ENCODE results near the gene BTBD16.

BTBD16 gene

GRCh38 chr10:122281018-122281626 lies 10.0 kb downstream of the BTBD16 start:
- ChIA-PET POLR2A (no interaction called here), CTCF (no interaction called here)
- no peak for DNase-seq (ENCODE audit: extremely low spot score)
- TF ChIP-seq FOXA1 (IDR thresholded peaks at IDR 0.05), result no peak
- no peak for TF ChIP-seq ZNF384 (IDR thresholded peaks at IDR 0.05)
- no peak for TF ChIP-seq SP1 (IDR thresholded peaks at IDR 0.05)
- no peak for TF ChIP-seq L3MBTL2 (conservative IDR thresholded peaks at IDR 0.05)
- no peak for TF ChIP-seq ARNT (IDR thresholded peaks at IDR 0.05)
- TF ChIP-seq TARDBP (IDR thresholded peaks at IDR 0.05), result no peak
- TF ChIP-seq LEF1 (IDR thresholded peaks at IDR 0.05; ENCODE audit: borderline replicate concordance), result no peak
- TF ChIP-seq SUZ12 (IDR thresholded peaks at IDR 0.05), result no peak
- no peak for TF ChIP-seq BHLHE40 (IDR thresholded peaks at IDR 0.05; ENCODE audit: borderline replicate concordance)
- no peak for TF ChIP-seq NFRKB (IDR thresholded peaks at IDR 0.05)
- TF ChIP-seq, protein P1, sequence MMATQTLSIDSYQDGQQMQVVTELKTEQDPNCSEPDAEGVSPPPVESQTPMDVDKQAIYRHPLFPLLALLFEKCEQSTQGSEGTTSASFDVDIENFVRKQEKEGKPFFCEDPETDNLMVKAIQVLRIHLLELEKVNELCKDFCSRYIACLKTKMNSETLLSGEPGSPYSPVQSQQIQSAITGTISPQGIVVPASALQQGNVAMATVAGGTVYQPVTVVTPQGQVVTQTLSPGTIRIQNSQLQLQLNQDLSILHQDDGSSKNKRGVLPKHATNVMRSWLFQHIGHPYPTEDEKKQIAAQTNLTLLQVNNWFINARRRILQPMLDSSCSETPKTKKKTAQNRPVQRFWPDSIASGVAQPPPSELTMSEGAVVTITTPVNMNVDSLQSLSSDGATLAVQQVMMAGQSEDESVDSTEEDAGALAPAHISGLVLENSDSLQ (IDR thresholded peaks at IDR 0.05), result no peak
- TF ChIP-seq CTBP1 (IDR thresholded peaks at IDR 0.05; ENCODE audit: borderline replicate concordance), result no peak
- TF ChIP-seq ELF4 (IDR thresholded peaks at IDR 0.05), result no peak
- TF ChIP-seq FOXK2 (IDR thresholded peaks at IDR 0.05), result no peak
- no peak for TF ChIP-seq HDGF (IDR thresholded peaks at IDR 0.05; ENCODE audit: borderline replicate concordance)
- TF ChIP-seq FOXM1 (IDR thresholded peaks at IDR 0.05; ENCODE audit: borderline replicate concordance), result no peak

GRCh38 chr10:122281751-122282150 lies 10.7 kb downstream of the BTBD16 start:
- ChIA-PET CTCF (no interaction called here), POLR2A (no interaction called here)
- no peak for TF ChIP-seq FOXA1 (IDR thresholded peaks at IDR 0.05)
- no peak for TF ChIP-seq BHLHE40 (IDR thresholded peaks at IDR 0.05; ENCODE audit: borderline replicate concordance)
- TF ChIP-seq ELF4 (IDR thresholded peaks at IDR 0.05), result no peak
- TF ChIP-seq ZNF384 (IDR thresholded peaks at IDR 0.05), result no peak
- TF ChIP-seq, protein P1 (IDR thresholded peaks at IDR 0.05), result no peak
- TF ChIP-seq CTBP1 (IDR thresholded peaks at IDR 0.05; ENCODE audit: borderline replicate concordance), result no peak
- DNase-seq (ENCODE audit: extremely low spot score), result no peak

DNA sequence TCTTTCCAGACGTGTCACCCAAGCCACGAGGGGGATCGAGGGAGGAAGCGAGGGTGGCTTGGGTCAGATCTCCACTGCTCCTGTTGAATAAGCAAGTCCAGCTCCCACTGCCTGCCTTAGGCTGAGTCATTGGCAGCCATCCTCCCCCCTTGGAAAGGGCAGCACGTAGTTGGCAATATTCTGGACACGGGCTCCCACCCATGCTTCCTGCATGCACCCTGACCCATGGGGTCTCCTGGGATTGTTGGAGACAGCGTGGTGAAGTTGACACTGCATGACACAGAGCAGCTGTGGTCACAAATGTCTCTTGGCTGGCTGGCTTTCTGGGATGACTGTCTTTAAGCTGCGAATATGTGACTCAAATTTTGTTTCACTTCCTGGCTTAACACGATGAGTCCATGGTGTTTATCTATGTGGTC lies 11.2 kb downstream of the BTBD16 start:
- TF ChIP-seq ARNT (IDR thresholded peaks at IDR 0.05) (no peak), TARDBP (IDR thresholded peaks at IDR 0.05) (no peak), FOXA1 (IDR thresholded peaks at IDR 0.05) (no peak), LEF1 (IDR thresholded peaks at IDR 0.05; ENCODE audit: borderline replicate concordance) (no peak), SUZ12 (IDR thresholded peaks at IDR 0.05) (no peak), NFRKB (IDR thresholded peaks at IDR 0.05) (no peak), L3MBTL2 (conservative IDR thresholded peaks at IDR 0.05) (no peak), FOXM1 (IDR thresholded peaks at IDR 0.05; ENCODE audit: borderline replicate concordance) (no peak), ELF4 (IDR thresholded peaks at IDR 0.05) (no peak), CTBP1 (IDR thresholded peaks at IDR 0.05; ENCODE audit: borderline replicate concordance) (no peak), SP1 (IDR thresholded peaks at IDR 0.05) (no peak), BHLHE40 (IDR thresholded peaks at IDR 0.05; ENCODE audit: borderline replicate concordance) (no peak), ZNF384 (IDR thresholded peaks at IDR 0.05) (no peak), FOXK2 (IDR thresholded peaks at IDR 0.05) (no peak), HDGF (IDR thresholded peaks at IDR 0.05; ENCODE audit: borderline replicate concordance) (no peak)
- TF ChIP-seq, protein P1 (IDR thresholded peaks at IDR 0.05), result no peak
- CTCF ChIA-PET, result no interaction called here
- POLR2A ChIA-PET, result no interaction called here
- no peak for DNase-seq (ENCODE audit: extremely low spot score)

DNA sequence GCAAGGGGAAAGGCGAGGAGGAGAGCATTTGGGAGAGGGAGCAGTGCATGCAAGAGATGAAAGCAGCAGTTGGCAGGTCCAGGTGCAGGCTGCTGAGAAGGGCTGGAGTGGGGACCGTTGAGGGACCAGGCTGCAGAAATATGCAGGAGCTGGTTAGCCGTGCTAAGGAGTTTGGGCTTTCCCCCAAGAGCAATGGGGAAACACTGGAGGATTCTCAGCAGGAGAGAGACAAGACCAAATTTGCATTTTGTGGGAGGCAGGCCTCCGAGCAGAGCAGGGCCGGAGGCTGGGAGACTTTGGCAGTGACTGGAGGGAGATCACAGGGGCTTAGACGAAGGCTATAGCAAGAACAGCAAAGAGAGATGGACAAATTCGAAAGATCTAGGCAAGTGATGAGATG lies 11.8 kb downstream of the BTBD16 start:
- TF ChIP-seq ELF4 (IDR thresholded peaks at IDR 0.05), result no peak
- TF ChIP-seq FOXA1 (IDR thresholded peaks at IDR 0.05), result no peak
- no peak for TF ChIP-seq ARNT (IDR thresholded peaks at IDR 0.05)
- TF ChIP-seq SUZ12 (IDR thresholded peaks at IDR 0.05), result no peak
- TF ChIP-seq NFRKB (IDR thresholded peaks at IDR 0.05), result no peak
- TF ChIP-seq, protein P1 (IDR thresholded peaks at IDR 0.05), result no peak
- no peak for TF ChIP-seq BHLHE40 (IDR thresholded peaks at IDR 0.05; ENCODE audit: borderline replicate concordance)
- TF ChIP-seq L3MBTL2 (conservative IDR thresholded peaks at IDR 0.05), result no peak
- TF ChIP-seq TARDBP (IDR thresholded peaks at IDR 0.05), result no peak
- CTCF ChIA-PET, result no interaction called here
- POLR2A ChIA-PET, result no interaction called here
- DNase-seq (ENCODE audit: extremely low spot score), result no peak

GRCh38 chr10:122285506-122286444 lies 14.7 kb downstream of the BTBD16 start:
- no peak for DNase-seq (ENCODE audit: extremely low spot score)
- ChIA-PET CTCF (interaction anchor here (2.4 kb wide), 1 partner anchor 13 kb away, joined by 7 read pairs; no protein-coding TSS in a partner anchor), POLR2A (no interaction called here)
- TF ChIP-seq FOXA1 (IDR thresholded peaks at IDR 0.05) (no peak), ELF4 (IDR thresholded peaks at IDR 0.05) (no peak), ZNF384 (IDR thresholded peaks at IDR 0.05) (no peak), HDGF (IDR thresholded peaks at IDR 0.05; ENCODE audit: borderline replicate concordance) (no peak), CTBP1 (IDR thresholded peaks at IDR 0.05; ENCODE audit: borderline replicate concordance) (no peak), FOXK2 (IDR thresholded peaks at IDR 0.05) (no peak), LEF1 (IDR thresholded peaks at IDR 0.05; ENCODE audit: borderline replicate concordance) (no peak), SP1 (IDR thresholded peaks at IDR 0.05) (no peak), BHLHE40 (IDR thresholded peaks at IDR 0.05; ENCODE audit: borderline replicate concordance) (no peak), TARDBP (IDR thresholded peaks at IDR 0.05) (no peak), ARNT (IDR thresholded peaks at IDR 0.05) (no peak), SUZ12 (IDR thresholded peaks at IDR 0.05) (no peak), L3MBTL2 (conservative IDR thresholded peaks at IDR 0.05) (no peak), NFRKB (IDR thresholded peaks at IDR 0.05) (no peak), FOXM1 (IDR thresholded peaks at IDR 0.05; ENCODE audit: borderline replicate concordance) (no peak)
- TF ChIP-seq, protein P1 (IDR thresholded peaks at IDR 0.05), result no peak

Measured in HEK293T (cell line).